Astrocyte of the cerebellum (primary cell): Measurements from ENCODE around the gene RNGTT.
"Not testable (repeated sequence)": the region's sequence is repeated elsewhere in the genome, so short reads cannot be mapped to it uniquely, and the experiment has no call there.

ENCODE experiments used
- DNase-seq: peaks from one replicate; pipeline ENCODE4 v3.0.0-alpha.2; 2011; ENCODE audit warnings: low read depth
- H3K4me3 ChIP-seq: 2 replicates; pipeline ENCODE4 v1.5.1; 2011; ENCODE audit warnings: mild to moderate bottlenecking, low read depth, low read length, moderate library complexity
- CTCF ChIP-seq: IDR thresholded peaks from 2 replicates; pipeline ENCODE4 v1.5.1; 2012; ENCODE audit warnings: low read length, low read depth, moderate library complexity, mild to moderate bottlenecking; ENCODE audit errors: missing control alignments
- in situ Hi-C: cut with HindIII; loops from 2 replicates; pipeline ENCODE4 v1.10.0; 2017; ENCODE audit warnings: low sequenced_read_pairs

Gene RNGTT

GRCh38 chr6:88985901-88986300 is 22.5 kb upstream of the RNGTT start:
- no peak overlapping the region for H3K4me3 ChIP-seq
- DNase-seq: no peak
- in situ Hi-C loops: loop anchor here (25.0 kb wide), 1 partner anchor 251 kb away; no protein-coding TSS in a partner anchor
- TF ChIP-seq CTCF: no peak

- no peak for DNase-seq
- TF ChIP-seq CTCF: no peak
- in situ Hi-C loops: loop anchor here (25.0 kb wide), 1 partner anchor 253 kb away; no protein-coding TSS in a partner anchor
- no peak overlapping the region for H3K4me3 ChIP-seq
These were observed 21.2 kb upstream of the RNGTT start for GRCh38 chr6:88984606-88985005.

- no peak for TF ChIP-seq CTCF
- in situ Hi-C loops: loop anchor here (25.0 kb wide), 1 partner anchor 253 kb away; no protein-coding TSS in a partner anchor
- no peak for DNase-seq
- no peak overlapping the region for H3K4me3 ChIP-seq
These were observed 20.7 kb upstream of the RNGTT start for GRCh38 chr6:88984152-88984551.

GRCh38 chr6:88983532-88983931 is 20.1 kb upstream of the RNGTT start:
- in situ Hi-C loops: loop anchor here (25.0 kb wide), 1 partner anchor 254 kb away; no protein-coding TSS in a partner anchor
- peak; percentile 64 for TF ChIP-seq CTCF

GRCh38 chr6:88983129-88983528 is 19.7 kb upstream of the RNGTT start:
- not testable (repeated sequence) for H3K4me3 ChIP-seq, DNase-seq
- in situ Hi-C loops: loop anchor here (25.0 kb wide), 1 partner anchor 254 kb away; no protein-coding TSS in a partner anchor

More at GRCh38 chr6:88983532-88983931, 20.1 kb upstream of the RNGTT start:
- H3K4me3 ChIP-seq: no peak overlapping the region
- DNase-seq: peak; percentile 19

GRCh38 chr6:88982720-88983119 is 19.3 kb upstream of the RNGTT start:
- in situ Hi-C loops: loop anchor here (25.0 kb wide), 1 partner anchor 255 kb away; no protein-coding TSS in a partner anchor
- H3K4me3 ChIP-seq: no peak overlapping the region
- peak; percentile 47 for TF ChIP-seq CTCF
- peak; percentile 90 for DNase-seq

GRCh38 chr6:88975369-88975768 is 12.0 kb upstream of the RNGTT start:
- no peak for TF ChIP-seq CTCF
- no peak overlapping the region for H3K4me3 ChIP-seq
- in situ Hi-C loops: loop anchor here (25.0 kb wide), 1 partner anchor 262 kb away; no protein-coding TSS in a partner anchor
- DNase-seq: no peak
